Measurements from ENCODE around the gene SAMD3. TPM values are rescaled to one million over a fixed set of nuclear protein-coding genes. Genes with fewer than 3 reads are reported as not detected.
"Not testable (repeated sequence)": the region's sequence is repeated elsewhere in the genome, so short reads cannot be mapped to it uniquely, and the experiment has no call there.

The SAMD3 gene
- total RNA-seq, 4 donors from 2014 or later, result 3.5 TPM; not detected in 3

GRCh38 chr6:130200020-130200419, 22.7 kb downstream of the SAMD3 start:
- no peak for DNase-seq (ENCODE audit: low spot score in 2 of 2)
- Histone ChIP-seq H3K27ac (no peak overlapping the region), H3K27me3 (no peaks in the 10 kb centered on the region), H3K4me1 (no peaks in the 10 kb centered on the region), H3K4me3 (no peak overlapping the region), H3K9me3 (no peaks in the 10 kb centered on the region), H3K36me3 (no peaks in the 10 kb centered on the region)
- no peak for TF ChIP-seq EP300 (IDR thresholded peaks at IDR 0.05)
- no peak for TF ChIP-seq POLR2A (IDR thresholded peaks at IDR 0.05)
- TF ChIP-seq POLR2AphosphoS5 (IDR thresholded peaks at IDR 0.05), result no peak
- no peak for TF ChIP-seq CTCF (IDR thresholded peaks at IDR 0.05)
- WGBS, result 83% methylated on average over 7 of the region's 7 CpGs

GRCh38 chr6:130198483-130199035, 24.2 kb downstream of the SAMD3 start:
- no peaks in the 10 kb centered on the region for H3K9me3 ChIP-seq
- TF ChIP-seq POLR2AphosphoS5 (IDR thresholded peaks at IDR 0.05) (no peak), EP300 (IDR thresholded peaks at IDR 0.05) (no peak), POLR2A (IDR thresholded peaks at IDR 0.05) (no peak)
- H3K4me1 ChIP-seq, result no peaks in the 10 kb centered on the region
- H3K36me3 ChIP-seq, result no peaks in the 10 kb centered on the region
- H3K4me3 ChIP-seq, result no peak overlapping the region
- H3K27ac ChIP-seq, result no peak overlapping the region
- H3K27me3 ChIP-seq, result no peaks in the 10 kb centered on the region
- 93% methylated on average over 2 of the region's 2 CpGs for whole genome bisulfite sequencing
- no peak for DNase-seq (ENCODE audit: low spot score in 2 of 2)

DNA sequence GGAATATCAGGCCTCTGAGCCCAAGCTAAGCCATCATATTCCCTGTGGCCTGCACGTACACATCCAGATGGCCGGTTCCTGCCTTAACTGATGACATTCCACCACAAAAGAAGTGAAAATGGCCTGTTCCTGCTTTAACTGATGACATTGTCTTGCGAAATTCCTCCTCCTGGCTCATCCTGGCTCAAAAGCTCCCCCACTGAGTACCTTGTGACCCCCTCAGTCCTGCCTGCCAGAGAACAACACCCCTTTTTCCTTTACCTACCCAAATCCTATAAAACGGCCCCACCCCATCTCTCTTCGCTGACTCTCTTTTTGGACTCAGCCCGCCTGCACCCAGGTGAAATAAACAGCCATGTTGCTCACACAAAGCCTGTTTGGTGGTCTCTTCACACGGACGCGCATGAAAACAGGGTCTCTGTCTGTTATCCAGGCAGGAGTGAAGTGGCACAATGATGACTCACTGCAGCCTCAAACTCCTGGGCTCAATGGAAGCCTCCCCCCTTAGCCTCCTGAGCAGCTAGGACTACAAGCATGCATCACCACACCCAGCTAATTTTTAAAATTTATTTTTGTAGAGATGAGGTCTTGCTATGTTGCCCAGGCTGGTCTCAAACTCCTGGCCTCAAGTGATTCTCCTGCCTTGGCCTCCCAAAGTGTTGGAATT, 24.8 kb downstream of the SAMD3 start:
- H3K4me3 ChIP-seq; H3K4me1 ChIP-seq; H3K9me3 ChIP-seq; H3K36me3 ChIP-seq; H3K27ac ChIP-seq; H3K27me3 ChIP-seq; DNase-seq (ENCODE audit: low spot score in 2 of 2): not testable (repeated sequence)
- WGBS, result 94% methylated on average over 9 of the region's 9 CpGs

GRCh38 chr6:130194434-130194833, 28.3 kb downstream of the SAMD3 start:
- H3K27ac ChIP-seq; H3K4me1 ChIP-seq; H3K36me3 ChIP-seq; H3K9me3 ChIP-seq; H3K4me3 ChIP-seq; DNase-seq (ENCODE audit: low spot score in 2 of 2); H3K27me3 ChIP-seq: not testable (repeated sequence)
- 59% methylated on average over 2 of the region's 4 CpGs for WGBS

DNA sequence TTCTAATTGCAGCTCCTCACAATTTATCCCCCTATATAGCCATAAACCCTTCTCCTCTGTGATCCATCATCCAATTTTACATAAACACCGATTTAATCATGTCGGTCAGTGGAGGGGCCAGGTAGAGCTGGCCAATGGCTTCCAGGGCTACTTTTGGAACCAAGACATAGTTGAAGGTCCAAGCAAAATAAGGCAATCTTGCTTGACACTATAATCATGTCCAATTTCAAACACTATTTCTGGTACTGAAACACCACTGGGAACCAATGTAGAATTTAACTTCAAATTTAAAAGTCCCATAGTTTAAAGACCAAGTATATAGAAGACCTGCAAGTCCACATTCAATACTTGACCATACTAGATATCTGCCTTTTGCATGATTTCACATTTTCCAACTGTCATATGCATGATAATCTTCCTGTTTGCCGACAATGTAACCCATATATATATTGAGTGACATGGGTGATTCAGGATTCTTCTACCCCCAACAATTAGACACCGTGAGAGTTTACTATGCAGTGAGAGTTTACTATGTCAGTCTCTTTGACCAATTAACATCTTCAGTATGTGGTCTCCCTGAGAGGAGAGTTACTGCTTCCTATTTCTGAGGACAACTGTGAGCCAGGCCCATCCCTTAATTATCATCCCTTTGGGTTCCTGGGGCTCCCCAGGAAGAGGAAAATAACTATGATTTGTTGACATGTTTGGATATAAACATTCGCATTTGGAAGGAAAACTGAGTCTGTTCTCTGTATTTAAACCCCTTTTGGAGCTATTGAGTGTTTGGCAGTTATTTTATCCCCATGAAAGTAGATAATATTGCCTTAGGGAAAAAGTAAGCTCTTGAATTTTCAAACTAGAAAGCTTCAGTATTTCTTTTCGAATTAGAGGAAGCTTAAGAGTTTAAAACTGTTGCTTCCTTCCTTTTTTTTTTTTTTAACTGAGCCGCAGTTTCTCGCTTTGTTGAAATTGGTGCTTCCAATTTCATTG, 31.8 kb downstream of the SAMD3 start:
- Histone ChIP-seq H3K4me1 (no peaks in the 10 kb centered on the region), H3K4me3 (no peak overlapping the region), H3K27me3 (no peaks in the 10 kb centered on the region), H3K36me3 (no peaks in the 10 kb centered on the region), H3K27ac (no peak overlapping the region), H3K9me3 (no peaks in the 10 kb centered on the region)
- DNase-seq (ENCODE audit: low spot score in 2 of 2), result no peak
- TF ChIP-seq POLR2A (IDR thresholded peaks at IDR 0.05), result no peak
- no peak for TF ChIP-seq EP300 (IDR thresholded peaks at IDR 0.05)
- no peak for TF ChIP-seq CTCF (IDR thresholded peaks at IDR 0.05)
- no peak for TF ChIP-seq POLR2AphosphoS5 (IDR thresholded peaks at IDR 0.05)
- WGBS, result 68% methylated on average over 8 of the region's 8 CpGs

DNA sequence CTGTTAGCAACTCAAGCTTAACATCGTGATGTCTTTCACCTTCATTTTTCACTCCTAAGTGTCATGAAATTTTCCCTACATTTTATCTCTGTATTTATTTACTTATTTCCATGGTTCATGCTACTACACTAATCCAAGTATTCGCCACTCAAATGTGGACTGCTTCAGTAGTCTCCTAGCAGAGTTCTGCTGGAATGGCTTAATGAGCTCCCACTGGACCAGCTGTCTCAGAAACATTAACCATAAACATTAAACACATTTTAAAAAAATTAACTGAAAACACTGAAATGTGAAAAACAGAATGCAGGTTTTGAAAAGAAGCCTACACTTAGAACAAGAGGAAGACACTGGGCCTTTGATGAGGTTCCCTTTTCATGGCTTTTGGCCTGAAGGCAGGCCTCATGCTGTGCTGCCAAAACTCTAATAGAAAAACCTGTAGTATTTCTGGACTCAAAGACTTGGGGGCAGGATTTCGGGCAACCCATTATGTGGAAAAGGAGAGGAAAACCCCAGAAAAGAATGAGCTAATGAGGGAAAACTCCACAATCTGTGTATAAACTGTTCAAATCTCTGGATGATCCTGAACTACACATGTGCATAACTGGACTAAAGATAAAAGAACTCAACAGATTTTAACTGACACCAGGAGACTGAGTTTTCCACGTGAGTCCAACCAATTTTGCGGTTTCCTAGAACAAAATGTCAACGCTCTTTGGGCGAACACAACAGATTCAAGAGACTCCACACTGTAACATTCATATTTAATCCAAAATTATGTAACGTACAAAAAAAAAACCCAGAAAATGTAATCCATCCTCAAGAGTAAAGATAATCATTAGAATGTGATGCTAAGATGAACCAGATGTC, 33.0 kb downstream of the SAMD3 start:
- Histone ChIP-seq H3K27ac (no peak overlapping the region), H3K36me3 (no peaks in the 10 kb centered on the region), H3K4me3 (no peak overlapping the region), H3K4me1 (no peaks in the 10 kb centered on the region), H3K9me3 (no peaks in the 10 kb centered on the region), H3K27me3 (no peaks in the 10 kb centered on the region)
- no peak for DNase-seq (ENCODE audit: low spot score in 2 of 2)
- TF ChIP-seq POLR2A (IDR thresholded peaks at IDR 0.05), result no peak
- 78% methylated on average over 8 of the region's 8 CpGs for WGBS
